OCI-LY3 (cell line): Measurements from ENCODE around the gene CAMK2D.

Source experiments
- EZH2phosphoT487 ChIP-seq: fragments of 200-600 bp; shearing (Covaris generic); IDR thresholded peaks from 2 replicates; pipeline ENCODE4 v1.6.1; 2018; ENCODE audit warnings: antibody characterized with exemption, mixed run types, low read depth
- TF ChIP-seq, protein P1 (sequence below): fragments of 200-600, 300-600 bp; sonication (generic); IDR thresholded peaks from 2 replicates; pipeline ENCODE4 v1.5.1; 2014; ENCODE audit warnings: antibody characterized with exemption, low read length, low read depth

DNA sequence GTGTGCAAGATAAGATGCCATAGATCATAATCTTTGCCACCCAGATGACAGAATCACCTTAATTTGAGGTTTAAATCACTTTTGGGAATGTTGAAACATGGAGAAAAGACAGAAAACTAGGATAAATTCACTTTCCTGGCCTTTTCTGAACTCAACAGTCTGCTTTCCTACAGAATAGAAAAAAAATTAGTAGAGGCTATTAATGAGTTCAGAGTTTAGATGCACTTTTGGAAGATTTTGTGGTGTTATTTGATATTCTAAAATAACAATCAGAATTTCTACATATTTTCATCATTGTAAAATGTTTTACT is 195.9 kb downstream of the CAMK2D start:
- TF ChIP-seq, protein P1, sequence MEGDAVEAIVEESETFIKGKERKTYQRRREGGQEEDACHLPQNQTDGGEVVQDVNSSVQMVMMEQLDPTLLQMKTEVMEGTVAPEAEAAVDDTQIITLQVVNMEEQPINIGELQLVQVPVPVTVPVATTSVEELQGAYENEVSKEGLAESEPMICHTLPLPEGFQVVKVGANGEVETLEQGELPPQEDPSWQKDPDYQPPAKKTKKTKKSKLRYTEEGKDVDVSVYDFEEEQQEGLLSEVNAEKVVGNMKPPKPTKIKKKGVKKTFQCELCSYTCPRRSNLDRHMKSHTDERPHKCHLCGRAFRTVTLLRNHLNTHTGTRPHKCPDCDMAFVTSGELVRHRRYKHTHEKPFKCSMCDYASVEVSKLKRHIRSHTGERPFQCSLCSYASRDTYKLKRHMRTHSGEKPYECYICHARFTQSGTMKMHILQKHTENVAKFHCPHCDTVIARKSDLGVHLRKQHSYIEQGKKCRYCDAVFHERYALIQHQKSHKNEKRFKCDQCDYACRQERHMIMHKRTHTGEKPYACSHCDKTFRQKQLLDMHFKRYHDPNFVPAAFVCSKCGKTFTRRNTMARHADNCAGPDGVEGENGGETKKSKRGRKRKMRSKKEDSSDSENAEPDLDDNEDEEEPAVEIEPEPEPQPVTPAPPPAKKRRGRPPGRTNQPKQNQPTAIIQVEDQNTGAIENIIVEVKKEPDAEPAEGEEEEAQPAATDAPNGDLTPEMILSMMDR, result no peak
- no peak for TF ChIP-seq EZH2phosphoT487
